ENCODE data around the gene CA6. TPM values are rescaled to one million over a fixed set of nuclear protein-coding genes. Genes with fewer than 3 reads are reported as not detected.
"Not testable (repeated sequence)": the region's sequence is repeated elsewhere in the genome, so short reads cannot be mapped to it uniquely, and the experiment has no call there.

Gene CA6
- not detected in 2 replicates for total RNA-seq

DNA sequence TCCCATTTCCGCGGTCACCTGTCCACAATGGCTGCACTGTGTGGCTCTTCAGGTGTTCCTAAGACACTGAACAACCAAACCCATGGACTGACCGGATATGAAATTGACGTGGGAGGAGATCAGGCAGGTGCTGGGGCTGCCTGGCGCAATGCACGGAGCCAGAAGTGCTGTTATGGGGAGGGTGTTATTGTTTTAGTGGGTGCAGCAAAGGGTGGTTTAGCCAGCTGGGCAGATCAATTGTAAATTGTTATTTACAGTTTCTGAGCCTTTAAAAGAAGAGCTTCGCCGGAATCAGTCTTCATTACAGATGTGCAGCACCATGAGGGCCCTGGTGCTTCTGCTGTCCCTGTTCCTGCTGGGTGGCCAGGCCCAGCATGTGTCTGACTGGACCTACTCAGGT is at the start of gene CA6:
CA6 (plus strand) TSS at position 301 of the 400 bp plus-strand sequence; CDS start at position 320, 19 bp downstream.
- TF ChIP-seq, protein P1, sequence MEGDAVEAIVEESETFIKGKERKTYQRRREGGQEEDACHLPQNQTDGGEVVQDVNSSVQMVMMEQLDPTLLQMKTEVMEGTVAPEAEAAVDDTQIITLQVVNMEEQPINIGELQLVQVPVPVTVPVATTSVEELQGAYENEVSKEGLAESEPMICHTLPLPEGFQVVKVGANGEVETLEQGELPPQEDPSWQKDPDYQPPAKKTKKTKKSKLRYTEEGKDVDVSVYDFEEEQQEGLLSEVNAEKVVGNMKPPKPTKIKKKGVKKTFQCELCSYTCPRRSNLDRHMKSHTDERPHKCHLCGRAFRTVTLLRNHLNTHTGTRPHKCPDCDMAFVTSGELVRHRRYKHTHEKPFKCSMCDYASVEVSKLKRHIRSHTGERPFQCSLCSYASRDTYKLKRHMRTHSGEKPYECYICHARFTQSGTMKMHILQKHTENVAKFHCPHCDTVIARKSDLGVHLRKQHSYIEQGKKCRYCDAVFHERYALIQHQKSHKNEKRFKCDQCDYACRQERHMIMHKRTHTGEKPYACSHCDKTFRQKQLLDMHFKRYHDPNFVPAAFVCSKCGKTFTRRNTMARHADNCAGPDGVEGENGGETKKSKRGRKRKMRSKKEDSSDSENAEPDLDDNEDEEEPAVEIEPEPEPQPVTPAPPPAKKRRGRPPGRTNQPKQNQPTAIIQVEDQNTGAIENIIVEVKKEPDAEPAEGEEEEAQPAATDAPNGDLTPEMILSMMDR (conservative IDR thresholded peaks at IDR 0.05; ENCODE audit: low read depth, low read length): no peak

GRCh38 chr1:8896775-8897174 is 48.9 kb upstream of the CA6 start:
- H3K4me3 ChIP-seq (ENCODE audit: low read depth, low read length); DNase-seq (ENCODE audit: low read depth): not testable (repeated sequence)

More for the DNA sequence above, at the start of gene CA6:
- H3K4me3 ChIP-seq (ENCODE audit: low read depth, low read length): no peak within 1 kb of the TSS
- no peak for DNase-seq (ENCODE audit: low read depth)

- DNase-seq (ENCODE audit: low read depth); H3K4me3 ChIP-seq (ENCODE audit: low read depth, low read length): not testable (repeated sequence)
These were observed 48.2 kb upstream of the CA6 start for GRCh38 chr1:8897505-8897904.

GRCh38 chr1:8898418-8898817 is 47.2 kb upstream of the CA6 start:
- DNase-seq (ENCODE audit: low read depth); H3K4me3 ChIP-seq (ENCODE audit: low read depth, low read length): not testable (repeated sequence)

GRCh38 chr1:8899046-8899445 is 46.6 kb upstream of the CA6 start:
- DNase-seq (ENCODE audit: low read depth): no peak
- TF ChIP-seq, protein P1 (conservative IDR thresholded peaks at IDR 0.05; ENCODE audit: low read depth, low read length): no peak
- H3K4me3 ChIP-seq (ENCODE audit: low read depth, low read length): no peak overlapping the region

DNA sequence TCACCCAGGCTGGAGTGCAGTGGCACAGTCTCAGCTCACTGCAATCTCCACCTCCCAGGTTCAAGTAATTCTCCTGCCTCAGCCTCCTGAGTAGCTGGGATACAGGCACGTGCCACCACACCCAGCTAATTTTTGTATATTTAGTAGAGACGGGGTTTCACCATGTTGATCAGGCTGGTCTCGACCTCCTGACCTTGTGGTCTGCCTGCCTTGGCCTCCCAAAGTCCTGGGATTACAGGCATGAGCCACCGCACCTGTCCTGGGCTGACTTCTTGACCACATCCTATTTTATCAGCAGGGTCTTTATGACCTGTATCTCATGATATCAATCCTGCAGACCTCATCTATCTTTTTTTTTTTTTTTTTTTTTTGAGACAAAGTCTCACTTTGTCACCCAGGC is 45.0 kb upstream of the CA6 start:
- not testable (repeated sequence) for H3K4me3 ChIP-seq (ENCODE audit: low read depth, low read length); DNase-seq (ENCODE audit: low read depth)

DNA sequence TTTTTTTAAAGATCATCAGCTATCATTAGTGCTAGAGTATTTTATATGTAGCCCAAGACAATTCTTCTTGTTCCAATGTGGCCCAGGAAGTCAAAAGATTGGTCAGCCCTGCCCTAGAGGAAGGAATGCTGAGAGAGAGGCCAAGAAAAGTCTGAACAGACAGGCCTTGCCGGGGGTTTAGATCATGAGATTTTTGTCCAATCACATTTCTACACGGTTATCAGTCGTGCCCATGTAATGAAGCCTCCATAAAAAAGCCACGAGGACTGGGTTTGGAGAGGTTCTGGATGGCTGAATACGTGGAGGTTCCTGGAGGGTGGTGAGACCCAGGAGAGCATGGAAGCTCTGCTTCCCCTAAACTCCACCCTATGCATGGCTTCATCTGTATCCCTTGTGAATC is 42.9 kb upstream of the CA6 start:
- no peak overlapping the region for H3K4me3 ChIP-seq (ENCODE audit: low read depth, low read length)
- TF ChIP-seq, protein P1 (conservative IDR thresholded peaks at IDR 0.05; ENCODE audit: low read depth, low read length): peak; percentile 48
- DNase-seq (ENCODE audit: low read depth): peak; percentile 33

GRCh38 chr1:8903410-8903809 is 42.3 kb upstream of the CA6 start:
- TF ChIP-seq, protein P1 (conservative IDR thresholded peaks at IDR 0.05; ENCODE audit: low read depth, low read length): peak; percentile 31
- no peak overlapping the region for H3K4me3 ChIP-seq (ENCODE audit: low read depth, low read length)
- DNase-seq (ENCODE audit: low read depth): no peak

DNA sequence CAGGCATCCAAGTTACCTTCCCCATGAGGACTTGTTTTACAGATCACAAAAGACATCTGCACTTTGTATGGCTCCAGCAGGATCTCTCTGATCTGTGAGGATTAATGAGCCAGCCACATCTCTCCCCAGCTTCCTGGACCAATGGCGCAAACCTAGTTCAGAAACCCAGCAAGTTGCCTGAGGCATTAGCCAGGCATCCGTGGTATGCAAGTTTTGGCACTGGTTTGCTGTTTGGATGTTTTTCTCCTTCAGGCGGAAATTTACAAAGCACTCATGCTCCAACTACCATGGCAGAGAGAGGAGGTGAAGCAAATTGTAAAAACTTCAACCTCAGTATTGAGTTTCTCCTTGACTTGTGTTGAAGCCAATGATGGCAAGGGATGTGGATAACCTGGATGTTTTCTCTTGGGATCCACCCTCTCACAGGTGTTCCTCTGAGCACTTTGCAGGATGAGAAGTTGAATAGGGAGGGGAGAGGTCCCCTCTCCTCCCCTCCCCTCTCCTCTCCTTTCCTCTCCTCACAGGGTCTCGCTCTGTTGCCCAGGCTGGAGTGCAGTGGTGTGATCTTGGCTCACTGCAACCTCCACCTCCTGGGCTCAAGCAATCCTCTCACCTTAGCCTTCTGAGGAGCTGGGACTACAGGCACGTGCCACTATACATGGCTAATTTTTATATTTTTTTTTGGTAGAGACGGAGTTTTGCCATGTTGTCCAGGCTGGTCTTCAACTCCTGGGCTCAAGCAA is 41.6 kb upstream of the CA6 start:
- peak; percentile 95 for DNase-seq (ENCODE audit: low read depth)
- TF ChIP-seq, protein P1 (conservative IDR thresholded peaks at IDR 0.05; ENCODE audit: low read depth, low read length): no peak
- H3K4me3 ChIP-seq (ENCODE audit: low read depth, low read length): no peak overlapping the region
